ENCODE data around the gene RBSN. TPM values are rescaled to one million over a fixed set of nuclear protein-coding genes. Genes with fewer than 3 reads are reported as not detected.
A peak's percentile ranks its signal among the peaks of the same experiment; 100 is the strongest.

RBSN gene
- total RNA-seq, 2 donors from 2014 or later, result 40.8 to 47.8 TPM

- H3K4me1 ChIP-seq (ENCODE audit: control insufficient read depth in 1 of 2, low read depth in 2 of 2), result peaks cover 4 to 63% of the 10 kb centered on the region in 2 donors
- peaks cover 6% of the 10 kb centered on the region for H3K36me3 ChIP-seq
- no peaks in the 10 kb centered on the region for H3K27me3 ChIP-seq (replicated peaks; ENCODE audit: insufficient read depth)
- H3K9me3 ChIP-seq, result no peaks in the 10 kb centered on the region
- no peak for TF ChIP-seq CTCF (IDR thresholded peaks at IDR 0.05)
- DNase-seq (ENCODE audit: low spot score) (no peak), ATAC-seq (ENCODE audit: insufficient number of reproducible peaks, low FRiP score, low read depth) (peak; percentile 18)
- H3K4me3 ChIP-seq, result peak overlapping the region; percentile 95
- H3K27ac ChIP-seq, result peak overlapping the region; percentile 88 to 89
Observed at GRCh38 chr3:15099364-15100098, 583 bp upstream of the RBSN start.

- DNase-seq (ENCODE audit: low spot score) (no peak), ATAC-seq (ENCODE audit: insufficient number of reproducible peaks, low FRiP score, low read depth) (no peak)
- H3K4me3 ChIP-seq, result peak overlapping the region; percentile 95
- no peaks in the 10 kb centered on the region for H3K9me3 ChIP-seq
- H3K27ac ChIP-seq, result no peak overlapping the region
- H3K36me3 ChIP-seq, result peaks cover 6% of the 10 kb centered on the region
- no peak for TF ChIP-seq CTCF (IDR thresholded peaks at IDR 0.05)
- H3K27me3 ChIP-seq (replicated peaks; ENCODE audit: insufficient read depth), result no peaks in the 10 kb centered on the region
- H3K4me1 ChIP-seq (ENCODE audit: control insufficient read depth in 1 of 2, low read depth in 2 of 2), result peaks cover 15 to 74% of the 10 kb centered on the region in 2 donors
Observed at GRCh38 chr3:15097891-15098290, 1.1 kb downstream of the RBSN start.

GRCh38 chr3:15096046-15096445, 2.9 kb downstream of the RBSN start:
- Histone ChIP-seq H3K36me3 (peaks cover 6% of the 10 kb centered on the region), H3K4me3 (no peak overlapping the region), H3K27me3 (replicated peaks; ENCODE audit: insufficient read depth) (no peaks in the 10 kb centered on the region), H3K9me3 (no peaks in the 10 kb centered on the region), H3K27ac (no peak overlapping the region), H3K4me1 (ENCODE audit: control insufficient read depth in 1 of 2, low read depth in 2 of 2) (peaks cover 15 to 56% of the 10 kb centered on the region in 2 donors)
- DNase-seq (ENCODE audit: low spot score), result no peak
- no peak for ATAC-seq (ENCODE audit: insufficient number of reproducible peaks, low FRiP score, low read depth)
- no peak for TF ChIP-seq CTCF (IDR thresholded peaks at IDR 0.05)

GRCh38 chr3:15094187-15094875, 4.6 kb downstream of the RBSN start:
- ATAC-seq (ENCODE audit: insufficient number of reproducible peaks, low FRiP score, low read depth), result no peak
- no peak for DNase-seq (ENCODE audit: low spot score)
- H3K4me1 ChIP-seq (ENCODE audit: control insufficient read depth in 1 of 2, low read depth in 2 of 2), result peaks cover 15 to 44% of the 10 kb centered on the region in 2 donors
- no peak overlapping the region for H3K4me3 ChIP-seq
- TF ChIP-seq CTCF (IDR thresholded peaks at IDR 0.05), result no peak
- no peaks in the 10 kb centered on the region for H3K27me3 ChIP-seq (replicated peaks; ENCODE audit: insufficient read depth)
- peak overlapping the region; percentile 51 to 64 for H3K27ac ChIP-seq
- peaks cover 12% of the 10 kb centered on the region for H3K36me3 ChIP-seq
- no peaks in the 10 kb centered on the region for H3K9me3 ChIP-seq

- Histone ChIP-seq H3K4me3 (no peak overlapping the region), H3K36me3 (peaks cover 18% of the 10 kb centered on the region), H3K27me3 (replicated peaks; ENCODE audit: insufficient read depth) (no peaks in the 10 kb centered on the region), H3K9me3 (no peaks in the 10 kb centered on the region), H3K4me1 (ENCODE audit: control insufficient read depth in 1 of 2, low read depth in 2 of 2) (peaks cover 11 to 36% of the 10 kb centered on the region in 2 donors), H3K27ac (no peak overlapping the region)
- no peak for TF ChIP-seq CTCF (IDR thresholded peaks at IDR 0.05)
- DNase-seq (ENCODE audit: low spot score) (no peak), ATAC-seq (ENCODE audit: insufficient number of reproducible peaks, low FRiP score, low read depth) (no peak)
Observed at GRCh38 chr3:15092686-15093085, 6.3 kb downstream of the RBSN start.
